Glomerular endothelial cell (primary cell): ENCODE data around the gene CAMK1D. TPM values are rescaled to one million over a fixed set of nuclear protein-coding genes. Genes with fewer than 3 reads are reported as not detected.
"Not testable (repeated sequence)": the region's sequence is repeated elsewhere in the genome, so short reads cannot be mapped to it uniquely, and the experiment has no call there.

ENCODE experiments used
- DNase-seq: peaks from one replicate; pipeline ENCODE4 v3.0.0-alpha.2; 2011; ENCODE audit warnings: low read depth, low spot score; ENCODE audit errors: extremely low read depth
- total RNA-seq: library from RNA; depleted of rRNA; stranded (reverse); fragments of >200 nt; gene quantifications from 2 replicates; pipeline ENCODE4 v1.2.3, GENCODE V29; 2015

The CAMK1D gene
- total RNA-seq, 1 donor from 2014 or later, result 2.0 TPM

DNA sequence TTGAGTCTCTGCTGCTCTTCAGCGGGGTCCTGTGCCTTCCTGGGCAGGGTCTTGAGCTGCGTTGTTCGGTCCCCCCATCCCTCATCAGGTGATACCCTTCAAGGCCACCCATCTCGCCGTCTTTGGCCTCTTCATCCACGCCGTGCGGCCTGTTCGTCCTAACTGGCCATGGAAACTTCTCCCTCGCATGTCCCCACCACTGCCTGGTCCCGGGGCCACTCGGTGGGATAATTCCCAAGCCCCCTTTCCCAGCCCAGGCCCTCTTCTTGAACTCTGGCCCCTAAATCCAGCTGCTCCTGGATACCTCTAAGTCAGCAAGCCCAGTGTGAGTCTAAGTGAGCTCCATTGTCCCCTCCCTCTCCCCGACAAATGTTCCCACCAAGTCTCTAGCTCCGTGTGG is 74.5 kb downstream of the CAMK1D start:
- no peak for DNase-seq

- no peak for DNase-seq
Observed at GRCh38 chr10:12427276-12427675, 77.9 kb downstream of the CAMK1D start.

- no peak for DNase-seq
Observed at GRCh38 chr10:12428447-12429135, 79.2 kb downstream of the CAMK1D start.

DNA sequence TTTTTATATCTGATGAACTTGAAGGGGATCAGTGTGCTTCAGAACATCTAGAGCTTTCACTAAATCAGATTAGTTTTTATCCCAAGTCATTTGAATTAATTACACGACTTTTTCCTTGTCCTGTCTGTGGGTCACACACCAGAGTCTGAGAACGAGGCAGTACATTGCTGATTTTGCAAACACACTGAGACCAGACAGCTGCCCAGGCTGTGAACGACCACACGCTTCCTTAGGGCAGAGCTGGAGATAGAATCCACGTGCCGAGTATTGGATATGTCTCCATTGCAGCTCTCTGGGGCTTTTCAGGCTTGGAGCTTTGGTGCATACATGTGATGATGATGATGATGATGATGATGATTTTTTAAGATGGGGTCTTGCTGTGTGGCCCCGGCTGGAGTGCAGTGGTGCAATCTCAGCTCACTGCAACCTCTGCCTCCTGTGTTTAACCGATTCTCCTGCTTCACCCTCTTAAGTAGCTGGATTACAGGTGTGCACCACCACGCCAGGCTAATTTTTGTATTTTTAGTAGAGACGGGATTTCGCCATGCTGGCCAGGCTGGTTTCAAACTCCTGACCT is 81.1 kb downstream of the CAMK1D start:
- no peak for DNase-seq

DNA sequence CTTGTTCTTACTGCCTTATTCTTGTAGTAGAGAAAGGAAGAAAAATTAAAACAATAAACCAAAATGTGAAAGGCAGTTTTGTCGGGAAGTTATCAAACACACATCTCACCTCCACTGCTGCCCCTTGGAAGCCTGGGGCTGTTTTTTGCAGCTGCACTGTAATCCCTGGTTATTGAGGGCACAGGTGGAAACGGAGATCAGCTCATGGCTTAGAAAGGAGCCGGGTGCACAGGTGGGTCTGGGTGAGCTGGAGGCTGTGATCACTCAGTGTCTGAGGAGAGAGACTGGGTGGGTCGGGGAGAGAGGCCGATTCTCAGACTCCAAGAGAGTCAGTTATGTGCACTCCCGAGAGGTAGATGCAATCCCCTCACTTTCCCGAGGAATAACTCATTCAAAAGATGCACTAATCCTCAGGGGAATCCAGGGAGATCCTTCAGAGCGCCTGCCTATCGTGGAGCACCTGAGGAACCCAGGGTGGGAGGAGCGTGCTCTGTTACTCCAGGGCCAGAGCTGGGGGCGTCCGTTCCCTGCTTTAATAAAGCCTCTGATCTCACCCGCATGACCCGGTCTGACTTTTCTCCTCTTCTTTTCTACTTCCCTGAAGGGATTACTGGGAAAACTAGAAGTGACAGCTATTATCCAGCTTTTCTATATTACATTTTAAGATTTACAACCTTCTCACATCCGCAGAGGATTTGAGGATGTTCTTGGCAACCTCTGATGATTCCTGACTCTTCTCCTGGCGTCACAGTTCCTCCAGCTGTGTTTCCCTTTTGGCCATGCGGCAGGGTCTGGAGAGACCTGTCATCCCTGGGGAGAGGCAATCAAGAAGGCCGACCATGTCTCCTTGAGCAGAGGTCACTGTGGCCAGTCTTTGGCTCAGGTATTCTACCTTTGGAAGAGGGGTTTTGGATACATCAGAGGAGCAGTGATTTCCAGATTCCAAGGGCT is 82.1 kb downstream of the CAMK1D start:
- no peak for DNase-seq

GRCh38 chr10:12432402-12433189 is 83.2 kb downstream of the CAMK1D start:
- DNase-seq, result no peak

GRCh38 chr10:12434277-12434676 is 84.9 kb downstream of the CAMK1D start:
- DNase-seq, result no peak

- not testable (repeated sequence) for DNase-seq
Observed at GRCh38 chr10:12434677-12435076, 85.3 kb downstream of the CAMK1D start.

DNA sequence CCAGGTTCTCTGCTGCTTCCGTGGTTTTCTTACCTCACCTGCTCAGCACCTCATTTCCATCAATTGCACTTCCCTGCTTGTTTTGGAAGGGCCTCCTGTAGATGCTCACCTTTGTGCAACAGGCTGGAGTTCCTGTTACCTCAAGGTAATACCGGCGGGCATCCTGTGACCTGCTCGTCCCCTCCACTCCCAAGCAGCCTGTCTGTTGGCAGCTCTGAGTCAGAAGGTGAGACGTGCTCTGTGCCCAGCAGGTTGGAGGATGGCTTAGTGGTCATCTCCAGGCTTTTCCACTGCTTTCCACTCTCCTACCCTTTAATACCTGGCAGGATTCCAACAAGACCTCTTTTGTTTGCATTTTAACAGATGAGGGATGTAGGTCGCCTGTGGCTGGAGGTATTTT is 86.0 kb downstream of the CAMK1D start:
- no peak for DNase-seq

DNA sequence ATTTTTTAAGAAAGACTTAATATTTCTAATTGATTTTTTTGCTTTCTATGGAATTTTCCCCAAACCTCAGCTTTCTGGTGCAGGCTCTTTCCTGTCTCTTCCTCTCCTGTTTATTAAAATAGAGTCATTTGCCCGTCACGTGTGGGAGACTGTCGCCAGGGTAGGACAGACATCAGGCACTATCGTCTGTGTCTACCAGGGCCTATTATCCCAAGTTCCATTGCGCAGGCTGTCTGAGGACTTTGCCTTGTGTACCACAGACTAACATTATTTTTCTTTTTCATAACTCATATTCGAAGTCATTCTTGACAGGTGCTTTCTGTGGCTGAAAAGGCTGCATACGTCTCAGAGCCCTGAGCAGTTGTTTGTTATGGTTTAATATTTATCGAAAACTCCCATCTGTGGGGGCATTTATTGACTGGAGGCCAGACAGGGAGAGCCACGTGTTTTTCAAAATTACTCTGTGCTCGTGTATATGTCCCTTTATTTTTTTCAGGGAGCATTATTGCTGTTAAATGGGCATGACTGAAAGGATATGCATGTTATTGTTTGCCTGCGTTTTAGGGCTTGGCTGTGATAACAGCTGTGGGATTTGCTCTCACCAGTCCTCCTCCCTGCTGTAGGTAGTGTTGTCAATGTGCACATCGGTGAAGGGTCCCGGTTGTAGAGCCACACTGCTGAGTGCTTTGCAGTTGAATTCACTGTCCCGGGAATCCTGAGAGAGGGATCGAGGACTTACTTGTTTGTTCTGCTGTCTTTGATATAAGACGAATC is 89.8 kb downstream of the CAMK1D start:
- no peak for DNase-seq

GRCh38 chr10:12439767-12440166 is 90.4 kb downstream of the CAMK1D start:
- DNase-seq, result not testable (repeated sequence)

DNA sequence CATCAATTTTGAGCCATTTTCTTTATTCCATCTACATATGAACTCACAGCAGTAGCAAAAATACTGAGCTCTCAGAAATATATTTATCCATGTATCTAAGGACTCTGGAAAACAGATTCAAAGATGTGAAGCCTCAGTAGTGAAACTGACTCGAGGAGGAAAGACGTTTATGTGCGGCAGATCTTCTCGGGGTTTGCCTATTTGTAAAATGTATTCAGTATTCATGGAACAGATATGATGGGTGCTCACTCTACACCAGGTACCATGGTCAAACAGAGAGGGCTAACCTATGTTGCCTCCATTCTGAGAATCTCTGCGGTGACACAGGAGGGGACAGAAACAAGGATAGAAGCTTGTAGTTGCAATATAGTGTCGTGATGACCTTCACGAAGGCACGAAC is 93.7 kb downstream of the CAMK1D start:
- no peak for DNase-seq

DNA sequence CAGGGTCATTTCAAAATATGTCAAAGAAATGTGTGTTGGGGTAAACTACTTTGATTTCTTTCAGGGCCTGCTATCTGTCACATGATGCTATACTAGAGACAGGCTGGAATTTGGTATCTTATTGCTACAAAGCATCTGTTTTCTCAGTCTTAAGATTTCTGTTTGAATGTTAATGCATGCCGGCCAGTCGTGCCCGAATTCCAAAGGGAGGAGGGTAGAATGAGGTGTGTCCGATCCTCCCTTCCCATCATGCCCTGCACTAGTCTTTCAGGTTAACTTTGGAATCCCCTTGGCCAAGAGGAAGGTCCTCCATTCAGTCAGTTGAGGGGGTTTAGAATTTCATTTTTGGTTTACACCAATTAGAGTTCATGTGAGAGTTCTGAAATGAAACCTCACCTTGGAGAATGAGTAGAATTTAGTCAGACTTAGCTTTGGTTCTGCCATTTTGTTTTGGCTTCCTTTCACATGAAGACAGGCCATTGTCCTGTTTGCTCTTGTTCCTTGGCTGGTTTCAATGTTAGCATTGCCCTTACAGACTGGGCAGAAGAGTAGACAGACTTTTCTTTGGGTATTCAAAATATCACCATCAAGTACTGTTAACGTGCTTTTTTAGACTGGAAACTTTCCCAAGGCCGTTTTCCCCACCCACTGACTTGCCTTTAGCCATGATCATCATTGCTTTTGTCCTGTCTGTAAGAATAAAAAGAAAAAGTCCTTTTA is 95.8 kb downstream of the CAMK1D start:
- DNase-seq, result no peak

GRCh38 chr10:12445701-12446334 is 96.5 kb downstream of the CAMK1D start:
- no peak for DNase-seq

GRCh38 chr10:12448340-12448728 is 99.0 kb downstream of the CAMK1D start:
- no peak for DNase-seq

DNA sequence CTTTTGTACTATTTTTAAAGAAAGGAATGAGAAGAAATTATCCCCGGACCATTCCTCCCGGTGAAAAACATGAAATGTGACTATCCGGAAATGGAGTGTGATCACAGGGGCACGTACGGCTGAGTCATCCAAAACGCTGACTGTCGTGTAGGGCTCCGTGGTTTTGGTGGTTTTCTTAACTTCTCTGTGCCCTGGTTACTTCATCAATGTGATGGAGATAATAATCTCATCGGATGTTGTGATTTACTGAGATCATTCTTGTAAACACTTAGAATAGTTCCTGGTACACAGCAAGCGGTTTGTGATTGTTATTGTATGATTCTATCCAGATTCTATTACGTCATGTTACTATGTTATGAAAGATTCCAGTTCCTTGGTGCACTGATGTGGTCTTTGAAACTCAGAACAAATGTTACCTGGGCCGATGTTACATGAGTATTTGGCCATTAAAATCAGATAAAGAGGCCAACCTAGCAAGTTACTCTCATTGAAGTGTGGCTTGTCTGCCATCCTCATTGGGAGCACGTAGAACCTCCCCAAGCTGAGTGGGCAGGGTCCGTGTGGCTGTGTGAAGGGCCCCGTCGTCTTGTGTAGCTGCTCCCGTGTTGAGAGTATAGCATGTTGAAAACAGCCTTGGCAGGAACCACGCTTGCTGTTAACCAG is 99.5 kb downstream of the CAMK1D start:
- no peak for DNase-seq

DNA sequence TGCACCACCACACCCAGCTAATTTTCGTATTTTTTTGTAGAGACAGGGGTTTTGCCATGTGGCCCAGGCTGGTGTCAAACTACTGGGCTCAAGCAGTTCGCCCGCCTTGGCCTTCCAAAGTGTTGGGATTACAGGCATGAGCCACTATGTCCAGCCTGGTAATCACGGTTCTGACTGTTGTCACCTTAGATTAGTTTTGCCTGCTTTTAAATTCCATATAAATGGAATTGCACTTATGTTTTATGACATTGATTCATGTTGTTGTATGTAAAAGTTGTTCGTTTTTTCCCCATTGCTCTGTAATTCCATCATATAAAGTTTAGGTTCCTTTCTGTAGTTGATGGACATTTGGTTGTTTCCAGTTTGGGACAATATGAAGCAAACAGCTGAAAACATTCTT is 106.0 kb downstream of the CAMK1D start:
- no peak for DNase-seq

DNA sequence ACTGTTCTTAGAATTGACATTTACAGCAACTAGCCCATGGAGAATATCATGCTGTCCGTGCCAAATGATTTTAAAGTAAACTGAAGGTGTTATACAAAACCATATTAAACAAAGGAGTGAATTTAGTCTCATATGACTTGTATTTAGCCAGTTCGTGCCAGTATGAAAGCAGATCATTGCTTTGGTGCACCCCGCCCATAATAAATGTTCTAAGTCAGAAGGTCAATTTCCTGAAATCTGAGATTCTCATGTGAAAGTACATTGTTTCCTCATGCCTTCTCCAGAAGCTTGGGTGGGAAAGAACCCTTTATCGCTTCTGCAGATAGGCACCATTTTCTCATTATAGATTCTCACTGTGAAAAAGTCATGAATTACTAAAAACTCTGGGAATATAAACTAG is 106.4 kb downstream of the CAMK1D start:
- no peak for DNase-seq
